NOMO-1 treated with dmso at 0.1 percent for 144 hours (cell line): ENCODE results near the gene PRPH.
"Not testable (repeated sequence)": the region's sequence is repeated elsewhere in the genome, so short reads cannot be mapped to it uniquely, and the experiment has no call there.

Source experiments
- DNase-seq: peaks from one replicate; lab custom pipeline; 2025; ENCODE audit not compliant: unreplicated experiment; lab: John Stamatoyannopoulos, UW

The PRPH gene

DNA sequence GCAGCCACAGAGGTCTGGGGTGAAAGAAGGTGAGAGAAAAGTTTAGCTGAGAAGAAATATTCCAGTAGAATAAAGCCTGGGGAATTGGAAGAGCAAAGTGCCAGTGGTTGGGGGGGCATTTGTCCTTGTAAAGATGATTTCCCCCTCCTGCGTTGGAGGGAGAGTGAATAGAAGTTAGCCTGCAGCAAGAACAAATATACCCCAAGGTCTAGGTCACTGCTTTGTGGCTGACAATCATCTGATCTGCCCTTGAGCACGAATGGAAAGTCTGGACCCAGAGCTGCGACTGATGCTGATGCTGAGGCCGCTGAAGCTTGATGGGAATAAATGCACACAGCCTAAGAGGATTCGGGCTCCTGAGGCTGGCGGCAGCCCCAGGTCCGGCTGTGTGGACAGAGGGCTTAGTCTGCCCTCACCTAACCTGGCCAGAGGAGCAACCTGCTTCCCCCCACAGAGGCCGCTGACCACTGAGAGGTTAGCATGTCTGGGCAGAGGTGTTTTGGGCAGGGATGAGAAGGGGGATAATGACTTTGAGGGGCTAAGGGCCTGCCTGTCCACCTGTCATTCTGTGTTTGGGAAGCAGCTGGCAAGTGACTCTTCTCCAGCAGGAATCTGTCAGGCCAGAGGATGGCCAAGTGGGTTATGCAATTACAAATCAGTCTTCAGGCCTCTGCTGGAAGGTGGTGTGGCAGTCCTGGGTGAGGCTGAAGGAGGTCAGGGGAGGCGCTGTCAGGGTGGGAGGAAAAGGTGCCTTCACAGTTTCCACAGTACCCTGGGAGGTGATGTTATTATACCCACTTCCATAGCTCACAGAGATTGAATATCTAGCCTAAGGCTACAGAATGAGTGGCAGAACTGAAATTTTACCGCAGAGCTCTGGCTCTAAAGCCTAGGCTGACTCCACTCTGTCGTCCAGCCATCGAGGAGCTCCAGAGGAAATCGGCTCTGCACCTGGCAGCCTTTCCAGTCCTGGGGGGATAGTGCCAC lies 18.4 kb upstream of the PRPH start:
- no peak for DNase-seq

DNA sequence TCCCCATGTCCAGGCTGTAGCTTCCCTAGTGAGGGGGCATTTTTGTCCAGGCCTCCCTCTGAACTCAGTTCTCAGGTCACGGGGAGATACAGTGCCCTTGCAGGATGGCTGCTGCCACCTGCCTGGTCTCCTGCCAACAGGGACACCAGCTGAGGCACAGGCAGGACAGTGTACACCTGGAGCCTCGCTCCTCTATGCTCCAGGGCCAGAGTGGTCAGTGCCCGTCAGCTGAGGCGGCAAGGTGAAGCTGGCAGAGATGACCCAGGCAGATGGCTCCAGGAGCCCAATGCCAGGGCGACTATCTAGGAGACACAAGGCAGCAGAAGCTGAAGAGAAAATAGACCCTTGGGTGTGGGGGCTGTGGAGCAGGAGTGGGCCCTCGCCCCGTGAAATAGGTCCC lies 17.5 kb upstream of the PRPH start:
- no peak for DNase-seq

DNA sequence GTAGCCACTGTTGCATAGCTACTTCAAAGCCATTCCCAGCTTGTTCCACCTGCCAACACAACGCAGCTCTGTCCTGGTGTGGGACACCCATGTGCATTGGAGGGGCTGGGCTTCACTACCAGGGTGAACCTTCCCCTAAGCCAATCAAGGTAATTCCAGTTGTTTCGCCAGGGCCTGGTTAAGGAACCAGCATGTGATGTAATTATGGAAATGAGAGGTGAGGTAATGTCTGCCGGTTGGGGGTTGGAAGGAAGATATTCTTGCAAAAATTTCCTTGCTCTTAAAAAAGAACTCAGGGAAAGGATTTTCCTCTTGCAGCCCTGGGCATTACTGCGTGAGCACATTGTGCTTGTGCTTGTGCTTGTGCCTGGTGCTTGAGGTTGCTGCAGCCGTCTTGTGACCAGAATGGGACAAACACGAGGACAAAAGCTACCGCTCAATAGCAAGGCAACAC lies 15.2 kb upstream of the PRPH start:
- peak; percentile 37 for DNase-seq

- not testable (repeated sequence) for DNase-seq
Measured at GRCh38 chr12:49280545-49280944, 14.4 kb upstream of the PRPH start.

DNA sequence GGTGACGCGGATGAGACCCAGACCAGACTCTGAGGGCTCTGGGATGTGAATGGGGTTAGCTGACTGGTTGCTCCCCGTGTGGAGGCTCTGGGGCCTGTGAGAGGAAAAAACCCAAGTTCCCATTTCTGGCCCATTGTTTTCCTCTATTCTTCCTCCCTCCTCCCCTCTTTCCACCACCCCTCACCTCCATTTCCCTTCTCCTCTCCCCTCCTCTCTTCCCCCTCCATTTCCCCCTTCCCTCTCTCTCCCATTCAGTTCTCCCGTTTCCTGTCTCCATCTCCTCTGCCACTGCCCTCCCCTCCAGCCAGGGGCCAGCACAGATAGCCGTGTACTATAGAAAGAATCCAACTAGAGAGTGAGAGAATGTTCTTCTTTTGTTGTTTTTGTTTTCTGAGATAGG lies 12.6 kb upstream of the PRPH start:
- no peak for DNase-seq

DNA sequence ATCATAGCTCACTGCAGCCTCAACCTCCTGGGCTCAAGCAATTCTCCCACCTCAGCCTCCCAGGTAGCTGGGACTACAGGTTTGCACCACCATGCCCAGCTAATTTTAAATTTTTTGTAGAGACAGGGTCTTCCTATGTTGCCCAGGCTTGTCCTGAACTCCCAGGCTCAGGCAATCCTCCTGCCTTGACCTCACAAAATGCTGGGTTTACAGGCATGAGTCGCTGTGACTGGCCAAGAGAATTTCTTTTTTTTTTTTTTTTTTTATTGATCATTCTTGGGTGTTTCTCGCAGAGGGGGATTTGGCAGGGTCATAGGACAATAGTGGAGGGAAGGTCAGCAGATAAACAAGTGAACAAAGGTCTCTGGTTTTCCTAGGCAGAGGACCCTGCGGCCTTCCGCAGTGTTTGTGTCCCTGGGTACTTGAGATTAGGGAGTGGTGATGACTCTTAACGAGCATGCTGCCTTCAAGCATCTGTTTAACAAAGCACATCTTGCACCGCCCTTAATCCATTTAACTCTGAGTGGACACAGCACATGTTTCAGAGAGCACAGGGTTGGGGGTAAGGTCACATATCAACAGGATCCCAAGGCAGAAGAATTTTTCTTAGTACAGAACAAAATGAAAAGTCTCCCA lies 12.1 kb upstream of the PRPH start:
- DNase-seq: not testable (repeated sequence)

DNA sequence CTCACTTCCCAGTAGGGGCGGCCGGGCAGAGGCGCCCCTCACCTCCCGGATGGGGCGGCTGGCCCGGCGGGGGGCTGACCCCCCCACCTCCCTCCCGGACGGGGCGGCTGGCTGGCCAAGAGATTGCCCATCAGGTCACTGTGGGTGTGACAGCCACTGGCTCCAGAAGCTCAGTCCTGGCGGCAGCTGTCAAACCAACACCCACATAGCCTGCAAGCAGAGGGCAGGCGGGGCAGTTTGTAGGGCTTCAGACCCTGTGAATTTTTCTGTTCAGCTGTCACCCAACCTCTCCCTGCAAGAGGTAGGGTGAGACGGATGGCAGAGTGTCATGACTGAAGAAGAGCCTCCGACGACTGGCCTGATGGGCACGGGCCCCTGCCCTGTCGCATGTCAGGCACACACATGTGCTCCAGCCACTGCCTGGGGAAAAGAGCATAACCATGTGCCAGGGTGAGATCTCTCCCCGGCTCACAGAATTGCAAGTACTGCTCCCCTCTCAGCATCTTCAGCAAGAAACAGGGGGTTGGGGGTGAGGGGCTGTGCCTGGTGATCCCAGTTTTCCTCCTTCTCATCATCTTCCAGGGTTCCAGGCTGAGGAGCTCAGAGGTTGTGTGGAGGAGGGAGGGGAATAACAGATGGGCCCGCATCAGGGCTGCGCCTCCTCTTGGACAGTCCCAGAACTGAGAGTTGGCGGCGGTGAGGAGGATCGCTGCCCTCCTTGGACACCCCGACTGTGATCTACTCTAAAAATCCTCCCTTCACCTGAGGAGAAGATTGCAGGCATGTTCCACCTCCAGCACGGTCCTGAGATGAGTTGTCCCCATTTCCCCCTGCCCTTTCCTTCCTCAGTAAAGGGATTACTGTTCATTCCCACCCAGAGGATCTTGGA lies 11.2 kb upstream of the PRPH start:
- no peak for DNase-seq

DNA sequence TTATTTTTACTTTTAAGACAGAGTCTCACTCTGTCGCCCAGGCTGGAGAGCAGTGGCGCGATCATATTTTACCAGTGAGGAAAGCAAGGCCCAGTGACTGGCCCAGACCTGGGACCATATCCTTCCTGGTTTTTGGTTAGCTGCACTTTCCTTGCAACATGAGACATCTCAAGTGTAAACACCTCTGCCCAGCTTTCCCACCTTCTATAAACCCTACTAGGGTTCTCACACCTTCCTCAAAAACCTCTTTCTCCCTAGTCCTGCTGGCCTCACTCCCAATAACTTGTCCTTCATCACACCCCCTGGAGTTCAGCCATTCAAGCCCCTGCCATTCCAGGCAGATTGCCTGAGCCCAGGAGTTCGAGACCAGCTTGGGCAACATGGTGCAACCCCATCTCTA lies 10.3 kb upstream of the PRPH start:
- no peak for DNase-seq

DNA sequence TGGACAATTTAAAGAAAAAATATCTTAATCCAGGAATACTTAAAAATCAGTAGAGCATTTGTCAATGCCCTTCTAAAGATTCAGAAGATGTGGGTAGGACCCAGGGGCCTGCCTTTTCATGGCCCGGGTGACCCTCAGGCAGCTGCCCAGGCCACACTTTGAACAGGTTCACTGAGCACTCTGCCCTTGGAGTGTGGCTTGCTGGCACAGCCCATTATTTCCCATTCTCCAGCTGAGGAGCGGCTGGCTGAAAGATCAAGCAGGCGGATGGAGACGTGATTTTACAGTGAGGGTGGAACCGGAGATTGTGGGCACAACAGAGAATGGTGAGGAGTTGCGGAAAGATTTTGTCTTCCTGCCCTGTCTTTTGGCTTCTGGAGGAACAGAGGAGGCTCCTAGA lies 7.1 kb upstream of the PRPH start:
- DNase-seq: no peak

GRCh38 chr12:49288412-49288853 lies 6.5 kb upstream of the PRPH start:
- no peak for DNase-seq

GRCh38 chr12:49288922-49289555 lies 5.9 kb upstream of the PRPH start:
- DNase-seq: no peak

DNA sequence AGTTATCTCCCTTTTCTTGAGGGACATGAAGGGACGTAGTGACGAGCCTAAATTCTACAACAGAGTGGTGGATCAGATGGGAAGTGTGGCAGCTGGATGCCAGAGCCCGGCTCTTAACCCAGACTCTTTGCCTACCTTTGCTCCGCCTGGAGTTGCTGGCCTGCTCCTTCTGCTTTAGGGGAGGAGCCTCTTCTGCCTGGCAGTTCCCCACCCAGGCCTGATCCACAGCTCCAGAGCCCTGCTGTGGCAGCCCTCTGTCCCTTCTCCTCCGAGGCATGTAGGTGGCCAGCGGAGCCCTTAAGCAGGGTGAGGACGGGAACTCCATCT lies 2.3 kb upstream of the PRPH start:
- DNase-seq: no peak

DNA sequence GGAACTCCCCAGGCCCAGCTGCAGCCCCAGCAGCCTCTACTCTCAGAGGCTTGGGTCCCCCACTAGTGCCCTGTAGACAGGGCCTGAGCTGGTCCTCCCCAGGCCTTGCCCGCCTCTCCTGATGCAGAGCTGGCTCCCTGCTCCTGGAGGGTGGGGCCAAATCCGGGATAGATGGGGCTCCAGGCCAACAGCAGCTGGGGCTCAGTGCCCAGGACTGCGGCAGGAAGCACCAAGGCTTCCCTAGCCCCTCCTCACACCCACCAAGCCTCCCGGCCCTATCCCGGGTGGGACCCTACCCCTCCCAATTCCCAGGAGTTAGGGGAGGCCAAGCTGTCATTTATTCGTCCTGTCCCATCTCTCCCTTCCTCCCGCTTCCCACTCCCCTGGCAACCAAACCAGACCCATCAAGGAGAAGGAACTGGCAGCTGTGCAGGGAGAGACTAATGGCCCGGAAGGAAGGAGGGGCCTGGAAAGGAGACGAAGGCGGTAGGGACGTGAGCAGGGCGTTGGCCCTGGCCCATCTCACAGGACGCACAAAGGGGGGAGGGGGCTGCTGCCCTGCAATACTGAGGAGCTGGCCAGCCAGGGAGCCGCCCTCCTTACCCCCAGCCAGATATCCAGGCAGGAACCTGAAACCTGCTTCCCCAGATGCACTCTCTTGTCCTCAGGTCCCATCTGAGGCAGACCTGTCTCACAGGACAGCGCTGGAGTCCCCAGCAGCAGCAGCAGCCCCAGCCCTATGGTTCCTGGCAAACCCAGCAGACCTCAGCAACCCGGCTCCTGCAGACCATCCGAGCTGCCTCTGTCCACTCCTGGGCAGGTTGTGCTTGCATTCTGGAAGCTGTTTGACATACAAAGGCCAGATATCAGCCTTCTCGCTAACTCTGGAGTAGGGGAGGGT lies 1.6 kb upstream of the PRPH start:
- no peak for DNase-seq

DNA sequence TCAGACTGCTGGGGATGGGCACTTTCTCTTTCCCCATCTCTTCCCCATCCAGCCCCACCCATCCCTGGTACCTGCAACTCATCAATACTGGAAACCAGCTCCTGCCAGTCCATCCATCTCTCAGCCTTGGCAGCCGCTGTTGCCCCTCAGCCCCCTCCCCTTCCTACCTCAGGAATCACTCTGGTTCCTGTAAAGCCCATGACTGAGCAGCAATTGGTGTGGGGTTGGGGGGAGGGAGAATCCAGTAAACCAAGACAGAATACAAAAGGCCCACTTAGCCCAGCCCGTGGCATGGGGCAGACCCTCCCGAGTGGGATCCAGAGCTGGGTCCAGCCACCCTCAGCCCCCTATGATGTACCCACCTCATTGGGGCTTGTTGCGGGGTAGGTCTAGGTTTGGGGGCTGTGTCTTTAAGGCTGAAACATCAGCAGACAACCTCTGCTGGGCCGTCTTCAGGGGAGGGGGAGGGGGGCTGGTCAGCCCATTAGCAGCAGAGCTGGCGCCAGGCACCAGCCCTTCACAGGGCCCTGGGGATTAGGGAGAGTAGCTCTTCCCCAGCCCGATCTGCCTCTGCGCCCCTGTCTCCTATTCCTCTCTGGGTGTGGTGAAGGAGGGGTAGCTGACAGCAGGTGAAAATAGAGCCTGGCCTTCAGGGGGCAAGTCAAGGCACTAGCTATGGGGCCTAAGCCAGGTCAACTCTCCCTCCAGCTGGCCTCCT lies 702 bp upstream of the PRPH start:
- no peak for DNase-seq

DNA sequence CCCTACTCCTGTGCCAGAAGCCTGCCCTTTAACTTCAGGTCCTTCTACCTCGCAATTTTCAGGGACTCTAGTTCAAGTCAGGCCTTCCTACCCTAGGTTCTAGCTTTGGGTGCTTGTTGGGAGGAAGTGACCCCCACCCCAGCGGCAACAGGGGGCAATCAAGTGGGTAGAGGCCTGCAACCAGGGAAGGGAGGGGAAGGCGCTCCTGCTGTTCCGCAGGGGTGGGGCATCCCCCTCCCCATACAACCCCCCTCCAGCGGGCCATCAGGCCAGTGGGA lies 204 bp upstream of the PRPH start:
- no peak for DNase-seq

DNA sequence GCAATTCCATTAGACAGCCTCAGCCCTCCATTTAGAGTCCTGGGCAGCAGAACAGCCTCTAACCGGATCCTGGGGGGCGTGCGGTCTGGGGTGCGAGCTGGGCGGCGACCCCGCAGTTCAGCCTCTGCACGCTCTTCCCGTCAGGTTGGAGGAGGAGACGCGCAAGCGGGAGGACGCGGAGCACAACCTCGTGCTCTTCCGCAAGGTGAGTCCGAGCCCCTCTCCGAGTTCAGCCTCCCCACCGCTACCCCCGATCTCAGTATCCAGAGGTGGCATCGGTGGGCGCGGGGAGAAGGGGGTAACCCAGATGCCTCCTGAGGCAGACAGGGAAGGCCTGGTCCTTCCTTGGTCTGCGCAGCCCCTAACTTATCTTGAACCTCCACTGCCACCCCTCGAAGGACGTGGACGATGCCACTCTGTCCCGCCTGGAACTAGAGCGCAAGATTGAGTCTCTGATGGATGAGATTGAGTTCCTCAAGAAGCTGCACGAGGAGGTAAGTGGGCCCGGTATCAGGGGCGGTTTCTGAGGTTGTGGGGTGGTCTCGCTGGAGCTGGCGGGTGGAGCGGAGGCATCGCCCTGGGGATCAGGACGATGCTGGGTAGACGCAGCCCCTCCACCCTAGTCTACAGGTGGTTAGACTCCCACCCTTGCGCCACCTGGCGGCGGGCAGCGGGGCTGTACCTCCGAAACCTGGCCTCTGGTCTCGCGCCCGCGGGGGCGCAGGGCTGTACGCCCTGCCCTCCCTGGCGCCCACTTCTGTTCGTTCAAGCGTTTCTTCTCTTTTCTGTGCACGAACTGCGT lies 1.3 kb downstream of the PRPH start:
- DNase-seq: peak; percentile 17

DNA sequence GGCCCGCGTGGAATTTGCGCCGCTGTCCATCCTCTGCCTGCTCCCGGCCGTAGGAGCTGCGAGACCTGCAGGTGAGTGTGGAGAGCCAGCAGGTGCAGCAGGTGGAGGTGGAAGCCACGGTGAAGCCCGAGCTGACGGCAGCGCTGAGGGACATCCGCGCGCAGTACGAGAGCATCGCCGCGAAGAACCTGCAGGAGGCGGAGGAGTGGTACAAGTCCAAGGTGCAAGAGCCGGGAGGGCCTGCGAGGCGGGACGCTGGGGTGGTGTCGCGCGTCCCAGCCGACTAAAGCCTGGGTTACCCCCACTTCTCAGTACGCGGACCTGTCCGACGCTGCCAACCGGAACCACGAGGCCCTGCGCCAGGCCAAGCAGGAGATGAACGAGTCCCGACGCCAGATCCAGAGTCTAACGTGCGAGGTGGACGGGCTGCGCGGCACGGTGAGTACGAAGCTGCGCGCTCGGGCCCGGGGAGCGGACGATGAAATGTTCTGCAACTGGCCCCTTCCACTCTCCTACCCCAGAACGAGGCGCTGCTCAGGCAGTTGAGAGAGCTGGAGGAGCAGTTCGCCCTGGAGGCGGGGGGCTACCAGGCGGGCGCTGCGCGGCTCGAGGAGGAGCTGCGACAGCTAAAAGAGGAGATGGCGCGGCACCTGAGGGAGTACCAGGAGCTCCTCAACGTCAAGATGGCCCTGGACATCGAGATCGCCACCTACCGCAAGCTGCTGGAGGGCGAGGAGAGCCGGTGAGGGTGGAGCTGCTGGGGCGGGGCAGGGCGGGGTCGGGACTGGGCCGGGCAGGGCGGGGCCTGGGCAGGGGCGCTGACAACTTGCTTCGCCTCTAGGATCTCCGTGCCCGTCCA lies 2.1 kb downstream of the PRPH start:
- peak; percentile 66 for DNase-seq

DNA sequence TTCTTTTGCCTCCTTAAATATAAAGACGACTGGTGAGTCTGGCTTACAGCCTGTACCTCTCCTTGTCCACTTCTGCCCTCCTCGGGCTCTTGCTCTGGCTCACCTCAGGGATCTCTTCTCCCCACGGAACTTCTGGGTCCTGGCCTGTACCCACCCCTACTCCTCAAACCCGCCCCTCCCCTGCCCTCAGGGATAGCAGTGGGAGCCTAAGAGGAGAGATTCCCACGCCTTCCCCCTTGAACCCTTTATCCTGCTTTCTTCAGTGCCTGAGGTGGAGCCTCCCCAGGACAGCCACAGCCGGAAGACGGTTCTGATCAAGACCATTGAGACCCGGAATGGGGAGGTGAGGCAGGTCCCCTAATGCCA lies 2.7 kb downstream of the PRPH start:
- no peak for DNase-seq
